H1 (cell line): ENCODE data around the gene AGPAT4.

Source experiments
- CTCF ChIP-seq, 3 experiments: IDR thresholded peaks; 1 replicate in 2 of 3; 2 replicates in 1 of 3; pipeline versions ENCODE4 v1.5.1 to v1.6.1; 2011; ENCODE audit warnings: low read length in 3 of 3, mild to moderate bottlenecking in 3 of 3, inconsistent platforms in 2 of 3, low read depth in 1 of 3, moderate library complexity in 1 of 3; ENCODE audit not compliant: insufficient read depth in 1 of 3; ENCODE audit errors: control extremely low read depth in 1 of 3
- JUND ChIP-seq: IDR thresholded peaks from 2 replicates; pipeline ENCODE4 v1.6.1; 2011; ENCODE audit warnings: mild to moderate bottlenecking, improper control_type of control experiment, low read length

DNA sequence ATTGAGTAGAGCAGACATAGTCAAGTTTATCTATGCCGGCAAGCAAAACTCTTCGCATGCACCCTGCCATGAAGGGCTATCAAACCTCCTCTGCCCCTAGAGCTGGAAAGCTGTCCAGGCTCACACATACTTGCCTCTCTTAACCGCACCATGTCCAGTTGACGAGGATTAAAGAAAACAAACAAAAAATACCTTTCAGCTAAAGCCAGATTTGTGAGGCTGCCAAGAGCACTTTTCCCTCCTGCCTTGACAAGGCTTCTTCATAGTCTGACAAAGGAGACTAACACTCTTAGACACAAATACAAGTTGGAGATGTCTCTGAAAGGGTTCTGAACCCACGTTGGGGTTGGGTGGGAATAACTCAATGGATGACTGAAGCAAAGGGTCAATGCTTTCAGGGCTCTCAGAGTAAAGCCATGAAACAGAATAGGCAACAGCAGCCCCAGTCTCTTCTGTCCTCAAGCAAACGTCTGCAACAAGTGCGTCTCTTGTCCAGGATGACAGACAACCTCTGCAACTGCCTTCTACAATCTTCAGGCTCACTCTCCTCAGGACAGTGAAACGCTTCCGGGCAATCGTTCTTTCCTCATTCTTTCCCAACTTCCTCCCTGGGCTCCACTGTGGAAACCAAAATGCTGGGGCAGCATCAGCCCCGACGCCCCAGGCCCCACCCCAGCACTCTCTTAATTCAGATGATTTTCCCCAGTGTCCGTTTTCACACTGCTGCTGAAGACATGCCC, 57.8 kb downstream of the AGPAT4 start:
- TF ChIP-seq JUND (no peak), CTCF (IDR thresholded peaks at IDR 0.05; ENCODE audit: control extremely low read depth in 1 of 3, insufficient read depth in 1 of 3, low read depth in 1 of 3, low read length in 3 of 3) (no peak)
